Activated T-helper 17 cell treated with anti-CD3 and anti-CD28 coated beads, Interleukin-2, amount 50 U/mL, for 72 hours (primary cell): ENCODE data around the gene MALRD1. TPM values are rescaled to one million over a fixed set of nuclear protein-coding genes. Genes with fewer than 3 reads are reported as not detected.

ENCODE experiments used
- ATAC-seq: fragments of 150-1000 bp; cut with Tn5 transposase; replicated peaks from 2 replicates; pipeline ENCODE4 v1.10.0; 2021; ENCODE audit warnings: mild to moderate bottlenecking, moderate library complexity
- H3K27ac Mint-ChIP-seq: one replicate; pipeline ENCODE4 v1.8.0; 2022; ENCODE audit warnings: mixed read lengths
- H3K27me3 Mint-ChIP-seq: one replicate; pipeline ENCODE4 v1.8.0; 2022; ENCODE audit warnings: mixed read lengths
- H3K36me3 Mint-ChIP-seq: one replicate; pipeline ENCODE4 v1.8.0; 2022; ENCODE audit warnings: low read depth, mild to moderate bottlenecking, mixed read lengths
- H3K4me1 Mint-ChIP-seq: one replicate; pipeline ENCODE4 v1.8.0; 2022; ENCODE audit warnings: mixed read lengths
- H3K4me3 Mint-ChIP-seq: one replicate; pipeline ENCODE4 v1.8.0; 2022; ENCODE audit warnings: mild to moderate bottlenecking, mixed read lengths
- H3K9me3 Mint-ChIP-seq: one replicate; pipeline ENCODE4 v1.8.0; 2022; ENCODE audit warnings: mixed read lengths
- total RNA-seq, 2 donors: library from RNA; stranded (reverse); gene quantifications; one replicate each; pipeline ENCODE4 v1.2.3, GENCODE V29; 2022

The MALRD1 gene
- total RNA-seq, 2 donors from 2014 or later: not detected

DNA sequence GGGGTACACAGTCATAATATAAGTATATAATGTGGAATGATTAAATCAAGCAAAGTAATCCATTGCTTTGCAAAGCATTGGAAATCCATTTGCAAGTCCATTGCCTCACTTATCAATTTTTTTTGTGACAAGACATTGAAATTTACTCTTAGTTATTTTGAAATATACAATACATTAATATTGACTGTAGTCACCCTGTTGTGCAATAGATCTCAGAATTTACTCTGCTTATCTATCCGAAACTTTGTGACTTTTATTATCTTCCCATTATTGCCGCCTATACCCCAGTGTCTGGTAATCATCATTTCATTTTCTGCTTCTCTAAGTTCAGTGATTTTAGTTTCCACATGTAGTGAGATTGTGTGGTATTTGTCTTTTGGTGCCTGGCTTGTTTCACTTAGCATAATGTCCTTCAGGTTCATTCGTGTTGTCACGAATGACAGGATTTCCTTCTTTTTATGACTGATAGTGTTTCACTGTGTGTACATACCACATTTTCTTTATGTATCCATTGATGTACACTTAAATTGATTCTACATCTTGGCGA lies 5.8 kb downstream of the MALRD1 start:
- Mint-ChIP-seq H3K27ac (no peak overlapping the region), H3K4me1 (no peaks in the 10 kb centered on the region), H3K27me3 (no peaks in the 10 kb centered on the region), H3K36me3 (no peaks in the 10 kb centered on the region), H3K4me3 (no peak overlapping the region), H3K9me3 (peaks cover 6% of the 10 kb centered on the region)
- no peak for ATAC-seq

DNA sequence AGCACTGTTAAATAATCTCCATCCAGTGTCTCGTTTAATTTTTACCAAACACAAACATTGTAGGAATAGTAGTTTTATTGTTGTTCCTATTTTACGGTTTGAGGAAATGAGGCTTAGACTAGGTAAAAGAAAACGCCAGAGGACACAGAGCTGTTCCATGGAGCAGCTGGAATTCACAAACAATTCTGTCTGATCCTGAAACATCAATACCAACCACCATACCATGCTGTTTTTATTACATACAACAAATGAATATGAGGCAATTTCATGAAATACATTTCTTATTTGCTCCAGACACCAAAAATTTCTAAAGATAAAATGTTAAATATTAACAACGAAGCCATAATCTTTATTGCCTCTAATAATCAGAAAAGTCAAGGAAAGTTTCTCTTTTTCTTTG lies 9.4 kb downstream of the MALRD1 start:
- no peak overlapping the region for H3K4me3 Mint-ChIP-seq
- no peaks in the 10 kb centered on the region for H3K4me1 Mint-ChIP-seq
- H3K36me3 Mint-ChIP-seq: no peaks in the 10 kb centered on the region
- no peak for ATAC-seq
- H3K27ac Mint-ChIP-seq: no peak overlapping the region
- H3K9me3 Mint-ChIP-seq: peaks cover 8% of the 10 kb centered on the region
- no peaks in the 10 kb centered on the region for H3K27me3 Mint-ChIP-seq

DNA sequence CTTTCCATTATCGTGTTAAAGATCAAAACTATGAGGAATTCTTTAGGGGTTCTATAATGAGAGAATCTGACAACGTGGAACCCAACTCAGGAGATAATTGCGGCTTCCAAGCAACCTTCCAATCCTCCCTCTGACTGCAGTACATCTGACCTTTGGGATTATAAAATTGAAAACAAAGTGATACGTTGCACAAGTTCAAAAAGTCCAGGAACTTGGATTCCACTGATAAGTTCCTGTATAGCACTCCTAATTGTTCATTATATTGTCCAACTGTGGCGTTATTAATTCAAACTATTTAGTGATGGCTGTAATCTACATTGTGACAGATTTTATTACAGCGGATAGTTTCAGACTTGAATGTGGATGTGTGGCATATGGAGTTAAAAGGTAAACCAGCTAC lies 15.4 kb downstream of the MALRD1 start:
- H3K9me3 Mint-ChIP-seq: peaks cover 8% of the 10 kb centered on the region
- no peaks in the 10 kb centered on the region for H3K27me3 Mint-ChIP-seq
- no peak overlapping the region for H3K27ac Mint-ChIP-seq
- no peaks in the 10 kb centered on the region for H3K4me1 Mint-ChIP-seq
- no peaks in the 10 kb centered on the region for H3K36me3 Mint-ChIP-seq
- no peak overlapping the region for H3K4me3 Mint-ChIP-seq
- no peak for ATAC-seq

DNA sequence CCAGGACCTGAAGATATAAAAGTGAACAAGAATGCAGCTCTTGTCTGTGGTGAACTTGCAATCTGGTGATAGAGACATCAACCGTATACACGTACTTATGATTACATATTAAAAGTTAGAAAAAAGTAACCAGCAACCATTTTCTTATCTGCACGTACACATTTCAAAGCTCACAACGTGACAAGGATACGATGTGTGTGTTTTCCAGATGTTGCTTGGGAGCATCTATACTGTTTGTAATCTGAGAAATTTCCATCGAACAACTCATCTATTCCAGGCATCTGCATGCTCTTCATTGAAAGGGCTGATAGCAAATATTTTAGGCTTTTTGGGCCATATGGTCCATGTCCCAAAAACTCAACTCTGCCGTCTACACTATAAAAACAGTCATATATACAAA lies 23.3 kb downstream of the MALRD1 start:
- no peaks in the 10 kb centered on the region for H3K27me3 Mint-ChIP-seq
- no peaks in the 10 kb centered on the region for H3K36me3 Mint-ChIP-seq
- no peaks in the 10 kb centered on the region for H3K4me1 Mint-ChIP-seq
- peaks cover 9% of the 10 kb centered on the region for H3K9me3 Mint-ChIP-seq
- ATAC-seq: no peak
- no peak overlapping the region for H3K4me3 Mint-ChIP-seq
- H3K27ac Mint-ChIP-seq: no peak overlapping the region

DNA sequence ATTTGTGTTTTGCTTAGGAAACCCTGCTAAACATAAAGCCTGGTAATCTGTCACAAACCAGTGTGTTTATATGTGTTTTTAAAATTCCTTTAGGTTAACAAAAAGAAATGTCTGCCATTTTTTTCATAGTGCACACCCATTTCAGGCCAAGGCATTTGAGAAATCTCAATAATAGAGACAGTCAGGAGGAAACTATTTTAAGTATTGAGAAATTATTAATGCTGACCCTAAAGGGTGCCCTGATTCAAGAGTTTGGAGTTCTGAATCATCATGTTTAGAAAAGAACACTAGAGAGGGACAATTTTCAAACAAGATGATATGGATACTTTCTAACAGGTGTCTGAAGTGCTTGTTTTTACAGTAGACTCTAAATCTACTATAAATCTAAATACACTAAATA lies 28.7 kb downstream of the MALRD1 start:
- no peak overlapping the region for H3K4me3 Mint-ChIP-seq
- H3K36me3 Mint-ChIP-seq: no peaks in the 10 kb centered on the region
- peaks cover 15% of the 10 kb centered on the region for H3K9me3 Mint-ChIP-seq
- H3K4me1 Mint-ChIP-seq: no peaks in the 10 kb centered on the region
- no peaks in the 10 kb centered on the region for H3K27me3 Mint-ChIP-seq
- ATAC-seq: no peak
- H3K27ac Mint-ChIP-seq: no peak overlapping the region

DNA sequence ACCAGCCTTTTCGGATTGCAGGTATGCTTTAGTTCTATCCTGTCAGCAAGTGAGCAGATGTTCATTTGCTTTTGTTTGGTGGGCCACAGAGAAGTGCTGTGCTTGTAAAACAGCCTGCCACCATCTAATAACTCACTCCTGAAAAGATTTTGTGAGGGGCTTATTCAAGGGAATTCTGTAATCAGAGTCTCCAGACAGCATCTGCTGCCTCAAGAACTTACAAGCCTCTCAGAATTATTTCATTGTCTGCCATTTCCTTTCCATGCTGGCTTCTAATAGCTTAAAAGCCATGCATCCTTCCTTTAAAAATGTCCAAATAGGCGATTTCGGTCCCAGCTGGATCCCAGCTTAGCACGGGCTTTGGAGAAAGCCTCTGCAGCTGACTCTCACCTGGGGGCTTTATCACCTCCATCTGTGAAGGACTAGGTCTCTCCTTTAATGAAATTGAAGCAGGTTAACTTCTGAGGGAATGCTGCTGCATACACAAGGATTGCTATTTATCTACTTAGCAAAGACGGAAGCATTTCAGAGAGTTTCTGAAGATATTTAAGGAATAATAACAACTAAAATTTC lies 48.0 kb downstream of the MALRD1 start:
- no peaks in the 10 kb centered on the region for H3K36me3 Mint-ChIP-seq
- no peaks in the 10 kb centered on the region for H3K27me3 Mint-ChIP-seq
- H3K4me3 Mint-ChIP-seq: no peak overlapping the region
- peaks cover 14% of the 10 kb centered on the region for H3K9me3 Mint-ChIP-seq
- no peak overlapping the region for H3K27ac Mint-ChIP-seq
- no peak for ATAC-seq
- no peaks in the 10 kb centered on the region for H3K4me1 Mint-ChIP-seq

DNA sequence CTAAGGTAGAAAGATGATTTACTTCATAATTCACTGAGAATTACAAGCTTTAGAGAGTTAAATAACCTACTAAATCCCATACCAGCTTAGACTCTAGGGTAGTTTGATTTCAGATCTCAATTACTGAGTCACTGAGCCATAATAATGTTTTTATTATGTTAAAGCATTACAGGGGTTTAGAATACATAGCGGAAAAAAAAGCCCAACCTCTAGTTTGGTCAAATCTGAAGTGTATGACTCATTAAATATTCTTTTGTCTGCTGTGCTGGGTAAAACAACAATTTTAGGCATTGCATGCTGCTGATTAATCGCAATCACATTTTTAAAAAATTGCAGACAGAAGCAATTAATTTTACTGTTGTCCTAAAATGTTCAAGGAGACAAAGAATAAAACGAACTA lies 48.5 kb downstream of the MALRD1 start:
- ATAC-seq: no peak
- Mint-ChIP-seq H3K4me1 (no peaks in the 10 kb centered on the region), H3K36me3 (no peaks in the 10 kb centered on the region)

DNA sequence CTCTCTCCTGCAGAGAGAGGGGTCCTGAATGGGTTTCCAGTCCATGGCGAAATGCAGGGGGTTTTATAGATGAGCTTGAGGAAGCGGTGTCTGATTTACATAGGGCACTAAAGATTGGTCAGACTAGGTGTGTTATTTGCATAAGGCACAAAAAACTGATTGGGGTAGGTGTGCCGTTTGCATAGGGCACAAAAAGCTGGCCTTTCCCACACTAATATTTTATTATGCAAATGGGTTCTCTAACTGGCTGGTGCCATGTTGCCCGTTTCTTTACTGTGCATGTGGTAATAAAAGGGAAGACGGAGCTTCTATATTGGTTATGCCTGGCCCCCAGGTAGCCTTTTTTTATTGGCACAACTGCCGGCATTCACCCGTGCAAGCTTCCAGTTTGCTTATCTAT lies 50.2 kb downstream of the MALRD1 start:
- no peaks in the 10 kb centered on the region for H3K36me3 Mint-ChIP-seq

More for the DNA sequence above, 48.5 kb downstream of the MALRD1 start:
- no peak overlapping the region for H3K4me3 Mint-ChIP-seq
- no peak overlapping the region for H3K27ac Mint-ChIP-seq
- H3K27me3 Mint-ChIP-seq: no peaks in the 10 kb centered on the region
- peaks cover 14% of the 10 kb centered on the region for H3K9me3 Mint-ChIP-seq

DNA sequence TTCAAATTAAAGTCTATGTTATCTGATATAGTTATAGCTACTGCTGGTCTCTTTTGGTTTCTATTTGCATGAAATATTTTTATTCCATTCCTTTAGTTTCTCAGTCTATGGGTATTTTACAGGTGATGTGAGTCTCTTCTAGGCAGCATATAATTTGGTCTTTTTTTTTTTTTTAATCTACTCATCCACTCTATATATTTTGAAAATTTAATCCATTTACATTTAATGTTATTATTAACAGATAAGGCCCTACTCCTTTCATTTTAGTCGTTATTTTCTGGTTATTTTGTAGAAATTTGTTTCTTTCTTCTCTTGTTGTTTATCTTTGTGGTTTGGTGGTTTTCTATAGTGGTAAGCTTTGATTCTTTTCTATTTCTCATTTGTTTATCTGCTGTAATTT lies 58.8 kb downstream of the MALRD1 start:
- peaks cover 22% of the 10 kb centered on the region for H3K9me3 Mint-ChIP-seq
- H3K4me3 Mint-ChIP-seq: no peak overlapping the region
- no peak for ATAC-seq
- no peaks in the 10 kb centered on the region for H3K27me3 Mint-ChIP-seq
- H3K4me1 Mint-ChIP-seq: no peaks in the 10 kb centered on the region
- no peak overlapping the region for H3K27ac Mint-ChIP-seq
- no peaks in the 10 kb centered on the region for H3K36me3 Mint-ChIP-seq

More for the DNA sequence above, 50.2 kb downstream of the MALRD1 start:
- ATAC-seq: no peak
- Mint-ChIP-seq H3K4me1 (no peaks in the 10 kb centered on the region), H3K27ac (no peak overlapping the region), H3K27me3 (no peaks in the 10 kb centered on the region), H3K9me3 (peaks cover 15% of the 10 kb centered on the region), H3K4me3 (no peak overlapping the region)

DNA sequence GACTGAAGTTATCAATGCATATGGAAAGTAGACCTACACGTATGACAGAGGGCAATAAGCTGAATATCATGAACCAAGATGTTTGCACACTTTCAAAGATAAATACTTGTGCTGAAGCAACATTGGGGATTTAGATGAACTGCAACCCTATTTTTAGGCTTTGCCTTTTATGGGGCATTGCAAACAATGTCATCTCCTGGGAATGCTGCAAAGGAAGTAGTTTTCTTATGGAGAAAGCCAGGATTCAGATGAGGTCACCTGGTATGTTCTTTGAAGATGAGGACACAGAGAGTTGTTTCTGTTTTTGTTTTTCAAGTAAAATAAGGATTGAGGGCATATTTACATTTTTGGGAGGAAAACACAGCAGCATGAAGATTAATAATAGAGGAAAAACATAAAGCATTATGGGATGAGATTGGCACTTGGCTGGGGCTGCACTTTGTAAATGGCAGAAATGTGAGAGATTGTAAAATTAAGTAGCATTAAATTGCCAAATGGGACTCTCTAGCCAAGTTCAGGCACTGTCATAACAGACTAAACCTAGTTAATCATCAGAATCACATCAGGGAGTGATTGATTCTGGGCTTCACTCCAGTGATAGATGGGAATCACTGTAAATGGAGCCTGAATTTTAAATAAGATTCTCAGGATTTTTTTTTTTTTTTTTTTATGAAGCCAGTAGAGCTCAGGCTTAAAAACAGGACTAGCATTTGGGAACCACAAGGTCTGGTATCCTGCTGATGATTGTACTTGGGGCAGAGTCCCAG lies 63.1 kb downstream of the MALRD1 start:
- H3K9me3 Mint-ChIP-seq: peaks cover 20% of the 10 kb centered on the region
- H3K36me3 Mint-ChIP-seq: no peaks in the 10 kb centered on the region
- no peaks in the 10 kb centered on the region for H3K4me1 Mint-ChIP-seq
- H3K4me3 Mint-ChIP-seq: no peak overlapping the region
- peaks cover 3% of the 10 kb centered on the region for H3K27me3 Mint-ChIP-seq
- no peak for ATAC-seq
- H3K27ac Mint-ChIP-seq: no peak overlapping the region

DNA sequence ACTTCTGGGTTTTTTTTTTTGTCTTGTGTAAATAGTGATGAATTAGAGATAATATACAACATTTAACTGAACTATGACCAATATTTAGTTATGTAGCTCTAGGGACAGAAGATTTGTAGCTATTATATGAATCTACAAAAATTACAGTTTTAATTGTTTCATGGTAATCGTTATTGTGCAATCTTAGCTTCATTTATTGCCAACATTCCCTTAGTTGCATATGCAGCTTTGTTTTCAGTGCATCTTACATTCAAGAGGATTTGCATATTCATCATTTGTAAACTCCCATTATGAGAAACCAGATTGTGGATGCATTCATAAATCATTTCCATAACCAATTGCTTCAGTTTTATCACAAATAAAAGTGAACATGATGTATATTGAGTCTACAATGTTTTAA lies 68.8 kb downstream of the MALRD1 start:
- H3K27me3 Mint-ChIP-seq: peaks cover 3% of the 10 kb centered on the region
- no peak overlapping the region for H3K4me3 Mint-ChIP-seq
- ATAC-seq: no peak
- H3K36me3 Mint-ChIP-seq: no peaks in the 10 kb centered on the region
- no peaks in the 10 kb centered on the region for H3K4me1 Mint-ChIP-seq
- peaks cover 29% of the 10 kb centered on the region for H3K9me3 Mint-ChIP-seq
- no peak overlapping the region for H3K27ac Mint-ChIP-seq

DNA sequence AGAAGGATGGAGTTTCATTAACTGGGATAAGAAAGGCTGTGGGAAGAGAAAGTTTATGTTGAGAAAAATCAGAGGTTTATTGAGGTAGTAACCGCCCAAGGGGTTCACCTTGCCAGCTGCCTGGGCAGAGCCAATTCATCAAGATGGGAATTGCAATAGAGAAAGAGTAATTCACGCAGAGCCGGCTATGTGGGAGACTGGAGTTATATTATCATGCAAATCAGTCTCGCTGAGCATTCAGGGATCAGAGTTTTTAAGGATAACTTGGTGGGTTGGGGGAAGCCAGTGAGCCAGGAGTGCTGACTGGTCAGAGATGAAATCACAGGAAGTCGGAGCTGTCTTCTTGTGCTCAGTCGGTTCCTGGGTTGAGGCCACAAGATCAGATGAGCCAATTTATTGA lies 70.6 kb downstream of the MALRD1 start:
- ATAC-seq: no peak
- H3K27ac Mint-ChIP-seq: no peak overlapping the region
- H3K27me3 Mint-ChIP-seq: no peaks in the 10 kb centered on the region
- H3K4me3 Mint-ChIP-seq: no peak overlapping the region
- H3K4me1 Mint-ChIP-seq: no peaks in the 10 kb centered on the region
- peaks cover 25% of the 10 kb centered on the region for H3K9me3 Mint-ChIP-seq
- H3K36me3 Mint-ChIP-seq: no peaks in the 10 kb centered on the region

DNA sequence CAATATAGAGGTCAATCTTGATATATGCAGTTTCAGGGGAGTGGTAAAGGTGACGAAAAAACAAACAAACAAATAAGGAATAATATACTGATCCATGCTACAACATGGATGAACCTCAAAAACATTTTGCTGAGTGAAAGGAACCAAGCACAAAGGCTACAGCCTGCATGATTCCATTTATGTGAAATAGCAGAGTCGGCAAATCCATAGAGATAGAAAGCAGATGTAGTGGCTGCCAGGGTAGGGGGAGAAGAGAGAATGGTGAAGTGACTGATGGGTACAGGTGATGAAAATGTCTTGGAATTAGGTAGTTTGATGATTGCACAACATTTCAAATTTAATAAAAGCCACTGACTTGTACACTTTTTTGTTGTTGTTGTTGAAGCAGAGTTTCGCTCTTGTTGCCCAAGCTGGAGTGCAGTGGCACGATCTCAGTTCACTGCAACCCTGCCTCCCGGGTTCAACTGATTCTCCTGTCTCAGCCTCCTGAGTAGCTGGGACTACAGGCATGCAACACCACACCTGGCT lies 71.8 kb downstream of the MALRD1 start:
- H3K4me3 Mint-ChIP-seq: no peak overlapping the region
- H3K36me3 Mint-ChIP-seq: no peaks in the 10 kb centered on the region
- peaks cover 25% of the 10 kb centered on the region for H3K9me3 Mint-ChIP-seq
- no peak for ATAC-seq
- no peaks in the 10 kb centered on the region for H3K27me3 Mint-ChIP-seq
- no peaks in the 10 kb centered on the region for H3K4me1 Mint-ChIP-seq
- H3K27ac Mint-ChIP-seq: no peak overlapping the region

DNA sequence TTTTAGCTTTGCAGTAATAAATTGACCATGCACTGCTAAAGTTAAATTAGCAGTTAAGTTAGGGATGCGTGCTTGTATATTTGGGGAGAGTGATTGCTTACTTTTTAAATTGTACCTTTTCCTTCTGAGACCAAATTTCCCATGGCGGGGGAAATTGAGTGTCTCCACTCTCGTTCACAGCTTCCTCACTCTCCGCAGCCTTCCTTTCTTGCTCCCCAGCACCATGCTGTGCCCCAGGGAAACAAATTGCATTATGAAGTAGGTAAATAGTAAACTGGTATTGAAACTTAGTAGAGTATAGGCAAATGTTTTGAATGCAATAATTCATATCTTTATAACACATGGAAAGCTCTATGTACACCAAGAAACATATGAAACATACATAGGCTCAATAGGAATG lies 85.4 kb downstream of the MALRD1 start:
- Mint-ChIP-seq H3K9me3 (peaks cover 3% of the 10 kb centered on the region), H3K4me1 (no peaks in the 10 kb centered on the region), H3K36me3 (no peaks in the 10 kb centered on the region), H3K4me3 (no peak overlapping the region), H3K27me3 (no peaks in the 10 kb centered on the region), H3K27ac (no peak overlapping the region)
- ATAC-seq: no peak

DNA sequence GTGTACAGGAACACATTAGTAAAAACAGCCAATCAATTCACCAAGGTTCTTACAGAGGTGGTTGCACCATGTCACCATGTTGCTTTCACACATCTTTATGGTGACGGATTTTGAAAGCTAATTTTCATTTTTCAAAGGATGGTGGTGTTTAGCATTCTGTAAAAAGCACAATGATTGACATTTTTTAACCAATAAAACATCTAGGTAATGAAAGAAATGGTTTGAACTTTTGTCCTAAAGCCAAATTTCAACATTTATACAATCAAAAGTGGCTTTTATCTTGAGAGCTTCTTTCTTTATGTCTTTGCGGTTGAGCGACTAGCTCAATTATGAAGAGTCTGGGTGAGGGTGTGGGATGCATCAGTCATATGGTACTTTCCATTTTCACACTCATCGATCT lies 94.4 kb downstream of the MALRD1 start:
- Mint-ChIP-seq H3K27me3 (no peaks in the 10 kb centered on the region), H3K4me3 (no peak overlapping the region), H3K9me3 (peaks cover 6% of the 10 kb centered on the region), H3K4me1 (no peaks in the 10 kb centered on the region), H3K27ac (no peak overlapping the region), H3K36me3 (no peaks in the 10 kb centered on the region)
- no peak for ATAC-seq
